ENCODE results near the gene CEACAM16. TPM values are rescaled to one million over a fixed set of nuclear protein-coding genes. Genes with fewer than 3 reads are reported as not detected.

Gene CEACAM16
- total RNA-seq, 6 experiments from 2014 or later, result not detected

GRCh38 chr19:44696939-44697669, 1.8 kb upstream of the CEACAM16 start:
- TF ChIP-seq POLR2A (IDR thresholded peaks at IDR 0.05) (no peak), CTCF (IDR thresholded peaks at IDR 0.05) (no peak)
- Histone ChIP-seq H3K4me1 (peaks cover 0 to 50% (median 25%) of the 10 kb centered on the region in 4 donors), H3K36me3 (no peaks in the 10 kb centered on the region), H3K27me3 (no peaks in the 10 kb centered on the region), H3K9me3 (no peaks in the 10 kb centered on the region), H3K4me3 (no peak overlapping the region), H3K27ac (peak overlapping the region in 1 of 3 donors; percentile 37)
- DNase-seq, result no peak
- peak in 3 of 4 donors; percentile 3 to 14 (median 7) for ATAC-seq
- intact Hi-C loops (cut with DNase I), result no loop called here
- 52% methylated on average over 15 of the region's 22 CpGs for WGBS (ENCODE audit: insufficient coverage, low coverage, low lambda C conversion rate, missing lambda C conversion rate)

GRCh38 chr19:44697670-44698034, 1.3 kb upstream of the CEACAM16 start:
- peak in 1 of 4 donors; percentile 12 for ATAC-seq
- WGBS (ENCODE audit: insufficient coverage, low coverage, low lambda C conversion rate, missing lambda C conversion rate), result 83% methylated on average over 2 of the region's 4 CpGs

GRCh38 chr19:44700547-44700946, 1.6 kb downstream of the CEACAM16 start:
- no peak for ATAC-seq

More at GRCh38 chr19:44697670-44698034, 1.3 kb upstream of the CEACAM16 start:
- intact Hi-C loops (cut with DNase I), result no loop called here
- Histone ChIP-seq H3K27me3 (no peaks in the 10 kb centered on the region), H3K4me3 (no peak overlapping the region), H3K27ac (peak overlapping the region in 1 of 3 donors; percentile 37), H3K36me3 (no peaks in the 10 kb centered on the region), H3K4me1 (peaks cover 0 to 44% (median 21%) of the 10 kb centered on the region in 4 donors), H3K9me3 (no peaks in the 10 kb centered on the region)
- DNase-seq, result no peak
- TF ChIP-seq POLR2A (IDR thresholded peaks at IDR 0.05) (no peak), CTCF (IDR thresholded peaks at IDR 0.05) (no peak)

GRCh38 chr19:44701228-44701627, 2.3 kb downstream of the CEACAM16 start:
- TF ChIP-seq POLR2A (IDR thresholded peaks at IDR 0.05), result no peak
- no peak for TF ChIP-seq CTCF (IDR thresholded peaks at IDR 0.05)
- Histone ChIP-seq H3K9me3 (no peaks in the 10 kb centered on the region), H3K27ac (no peak overlapping the region), H3K27me3 (no peaks in the 10 kb centered on the region), H3K36me3 (no peaks in the 10 kb centered on the region), H3K4me1 (peaks cover 0 to 11% (median 5%) of the 10 kb centered on the region in 4 donors), H3K4me3 (no peak overlapping the region)
- DNase-seq (no peak), ATAC-seq (no peak)
- intact Hi-C loops (cut with DNase I), result no loop called here
- WGBS (ENCODE audit: insufficient coverage, low coverage, low lambda C conversion rate, missing lambda C conversion rate), result 52% methylated on average over 3 of the region's 15 CpGs

More at GRCh38 chr19:44700547-44700946, 1.6 kb downstream of the CEACAM16 start:
- Histone ChIP-seq H3K4me1 (peaks cover 0 to 18% (median 8%) of the 10 kb centered on the region in 4 donors), H3K36me3 (no peaks in the 10 kb centered on the region), H3K9me3 (no peaks in the 10 kb centered on the region), H3K27me3 (no peaks in the 10 kb centered on the region), H3K27ac (no peak overlapping the region), H3K4me3 (no peak overlapping the region)
- no peak for TF ChIP-seq CTCF (IDR thresholded peaks at IDR 0.05)
- TF ChIP-seq POLR2A (IDR thresholded peaks at IDR 0.05), result no peak
- DNase-seq, result no peak
- intact Hi-C loops (cut with DNase I), result no loop called here
- 93% methylated on average over 3 of the region's 5 CpGs for WGBS (ENCODE audit: insufficient coverage, low coverage, low lambda C conversion rate, missing lambda C conversion rate)
